GM23338 (cell line): Measurements from ENCODE around the gene HNRNPA2B1. TPM values are rescaled to one million over a fixed set of nuclear protein-coding genes. Genes with fewer than 3 reads are reported as not detected.
"Not testable (repeated sequence)": the region's sequence is repeated elsewhere in the genome, so short reads cannot be mapped to it uniquely, and the experiment has no call there.

Experiments used
- ATAC-seq: fragments of 200-7000 bp; cut with Tn5 transposase; 3 replicates; pipeline ENCODE4 v1.9.1; 2020
- DNase-seq: peaks from one replicate; pipeline ENCODE4 v3.0.0-alpha.2; 2015; ENCODE audit warnings: low spot score
- H2AFZ ChIP-seq: fragments of 200-600 bp; sonication (generic); 2 replicates; pipeline ENCODE4 v1.8.0; 2016; ENCODE audit warnings: antibody characterized with exemption, mild to moderate bottlenecking, moderate library complexity
- H3F3A ChIP-seq: fragments of 200-600 bp; sonication (generic); replicated peaks from 2 replicates; pipeline ENCODE4 v1.8.0; 2017; ENCODE audit warnings: antibody characterized with exemption, mixed run types, low read depth
- H3K27ac ChIP-seq: fragments of 200-600 bp; sonication (generic); 2 replicates; pipeline ENCODE4 v1.6.1; 2016; ENCODE audit warnings: low read depth
- H3K27me3 ChIP-seq: fragments of 200-600 bp; sonication (generic); 2 replicates; pipeline ENCODE4 v1.8.0; 2016; ENCODE audit warnings: mild to moderate bottlenecking, mixed run types, moderate library complexity; ENCODE audit not compliant: insufficient read depth
- H3K36me3 ChIP-seq: fragments of 200-600 bp; sonication (generic); 2 replicates; pipeline ENCODE4 v1.8.0; 2016; ENCODE audit warnings: mild to moderate bottlenecking; ENCODE audit not compliant: insufficient read depth
- H3K4me1 ChIP-seq: fragments of 200-600 bp; sonication (generic); 2 replicates; pipeline ENCODE4 v1.8.0; 2016; ENCODE audit warnings: mild to moderate bottlenecking, moderate library complexity; ENCODE audit not compliant: insufficient read depth
- H3K4me2 ChIP-seq: fragments of 200-600 bp; sonication (generic); 2 replicates; pipeline ENCODE4 v1.7.1; 2017; ENCODE audit warnings: mixed run types
- H3K4me3 ChIP-seq: fragments of 200-600 bp; sonication (generic); 2 replicates; pipeline ENCODE4 v1.6.1; 2016; ENCODE audit warnings: mixed run types
- H3K79me2 ChIP-seq: fragments of 200-600 bp; sonication (generic); replicated peaks from 2 replicates; pipeline ENCODE4 v1.8.0; 2017; ENCODE audit warnings: mild to moderate bottlenecking; ENCODE audit not compliant: insufficient read depth
- H3K9me2 ChIP-seq: fragments of 200-600 bp; sonication (generic); 2 replicates; pipeline ENCODE4 v1.8.0; 2017; ENCODE audit not compliant: insufficient read depth
- H4K20me1 ChIP-seq: fragments of 200-600 bp; sonication (generic); replicated peaks from 2 replicates; pipeline ENCODE4 v1.8.0; 2017; ENCODE audit warnings: mild to moderate bottlenecking; ENCODE audit not compliant: insufficient read depth
- H3K27ac Mint-ChIP-seq: 2 replicates; pipeline ENCODE4 v1.8.0; 2020; ENCODE audit warnings: inconsistent platforms, mild to moderate bottlenecking, moderate library complexity, mixed read lengths
- H3K27me3 Mint-ChIP-seq: 3 replicates; pipeline ENCODE4 v1.8.0; 2022; ENCODE audit warnings: low read depth, mild to moderate bottlenecking, moderate library complexity, mixed read lengths, inconsistent platforms; ENCODE audit not compliant: insufficient read depth, poor library complexity
- H3K36me3 Mint-ChIP-seq: 3 replicates; pipeline ENCODE4 v1.8.0; 2021; ENCODE audit warnings: low read depth, mild to moderate bottlenecking, inconsistent platforms, moderate library complexity, mixed read lengths
- H3K4me1 Mint-ChIP-seq: 3 replicates; pipeline ENCODE4 v1.8.0; 2020; ENCODE audit warnings: mild to moderate bottlenecking, inconsistent platforms, mixed read lengths
- H3K4me3 Mint-ChIP-seq: 3 replicates; pipeline ENCODE4 v1.8.0; 2021; ENCODE audit warnings: moderate library complexity, mild to moderate bottlenecking, inconsistent platforms, mixed read lengths
- H3K9me3 Mint-ChIP-seq: 3 replicates; pipeline ENCODE4 v1.8.0; 2020; ENCODE audit warnings: moderate library complexity, mild to moderate bottlenecking, inconsistent platforms, mixed read lengths
- CREB1 ChIP-seq: fragments of 250-450 bp; sonication (Bioruptor Pico); IDR thresholded peaks from 2 replicates; pipeline ENCODE4 v1.5.0; 2020; ENCODE audit warnings: low read depth, mild to moderate bottlenecking, moderate library complexity
- EZH2 ChIP-seq: fragments of 200-600 bp; sonication (generic); IDR thresholded peaks from one replicate; pipeline ENCODE4 v1.8.0; 2017; ENCODE audit warnings: antibody characterized with exemption, mild to moderate bottlenecking, low read depth; ENCODE audit not compliant: unreplicated experiment
- EZH2phosphoT487 ChIP-seq: fragments of 200-600 bp; sonication (generic); IDR thresholded peaks from one replicate; pipeline ENCODE4 v1.8.1; 2018; ENCODE audit warnings: antibody characterized with exemption; ENCODE audit not compliant: unreplicated experiment
- JUNB ChIP-seq: IDR thresholded peaks from one replicate; pipeline ENCODE4 v1.6.1; 2016; ENCODE audit warnings: antibody characterized with exemption; ENCODE audit not compliant: unreplicated experiment
- NANOG ChIP-seq: IDR thresholded peaks from 2 replicates; pipeline ENCODE4 v1.6.1; 2016; ENCODE audit warnings: antibody characterized with exemption, borderline replicate concordance
- STAT1 ChIP-seq: IDR thresholded peaks from one replicate; pipeline ENCODE4 v1.6.1; 2016; ENCODE audit warnings: antibody characterized with exemption; ENCODE audit not compliant: unreplicated experiment
- ZNF114 ChIP-seq: fragments of 250-450 bp; sonication (Bioruptor Pico); IDR thresholded peaks from 2 replicates; pipeline ENCODE4 v1.5.0; 2020; ENCODE audit warnings: mild to moderate bottlenecking, moderate library complexity
- ZNF331 ChIP-seq: fragments of 250-450 bp; sonication (Bioruptor Pico); IDR thresholded peaks from 2 replicates; pipeline ENCODE4 v1.5.0; 2020; ENCODE audit warnings: low read depth, mild to moderate bottlenecking, moderate library complexity
- polyA plus RNA-seq: library from polyadenylated mRNA; unstranded; fragments of >200 nt; fragmentation: Nextera tagmentation; extraction: Ambion mirVana; gene quantifications from 2 replicates; pipeline ENCODE4 v1.2.1, GENCODE V29; 2016
- total RNA-seq: library from RNA; depleted of rRNA; stranded (reverse); fragments of >200 nt; shearing (Covaris generic); gene quantifications from 2 replicates; pipeline ENCODE4 v1.2.3, GENCODE V29; 2014
- TF ChIP-seq, protein P1 (sequence below): IDR thresholded peaks from one replicate; pipeline ENCODE4 v1.6.1; 2018; ENCODE audit warnings: antibody characterized with exemption; ENCODE audit not compliant: unreplicated experiment
- TF ChIP-seq, protein P2 (sequence below): IDR thresholded peaks from 2 replicates; pipeline ENCODE4 v1.6.1; 2016; ENCODE audit warnings: antibody characterized with exemption
- TF ChIP-seq, protein P3 (sequence below), 2 experiments: fragments of 200-600 bp in 1 of 2; sonication (generic) in 1 of 2; conservative IDR thresholded peaks; 2 replicates each; pipeline versions ENCODE4 v1.5.1 to v1.6.1; 2016 to 2017; ENCODE audit warnings: antibody characterized with exemption in 2 of 2, low read depth in 2 of 2, mild to moderate bottlenecking in 2 of 2, moderate library complexity in 1 of 2

Gene HNRNPA2B1
- total and polyA plus RNA-seq, 2 experiments from 2014 or later, result 602 to 1,577 TPM

DNA sequence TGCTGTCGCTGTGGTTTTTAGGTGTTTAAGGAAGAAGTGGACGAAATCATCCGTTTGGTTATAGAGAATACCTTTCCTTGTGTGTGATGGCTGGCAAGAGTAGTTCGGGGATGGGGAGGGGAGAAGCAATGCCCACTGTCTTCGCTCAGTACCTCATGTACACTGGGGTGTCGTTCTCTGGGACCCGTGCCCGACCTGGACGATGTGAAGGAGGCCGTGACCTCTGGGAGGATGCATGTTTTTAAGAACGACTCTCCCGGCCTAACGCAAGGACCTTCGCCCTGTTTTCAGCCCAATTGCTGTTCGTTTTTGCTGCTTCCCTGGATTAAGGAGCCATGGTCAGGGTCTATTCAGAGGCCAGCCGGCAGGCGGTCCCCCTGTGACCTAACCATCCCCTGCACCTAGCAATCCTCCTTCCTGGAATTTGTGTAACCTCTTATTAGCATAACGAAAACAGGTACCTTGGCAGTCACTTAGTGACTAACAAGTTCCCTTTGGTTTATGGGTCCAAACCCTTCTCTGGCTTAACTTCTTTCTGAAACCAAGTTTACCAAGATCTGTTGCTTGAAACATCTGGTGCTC lies 47.2 kb downstream of the HNRNPA2B1 start (continued):
- TF ChIP-seq, protein P1, sequence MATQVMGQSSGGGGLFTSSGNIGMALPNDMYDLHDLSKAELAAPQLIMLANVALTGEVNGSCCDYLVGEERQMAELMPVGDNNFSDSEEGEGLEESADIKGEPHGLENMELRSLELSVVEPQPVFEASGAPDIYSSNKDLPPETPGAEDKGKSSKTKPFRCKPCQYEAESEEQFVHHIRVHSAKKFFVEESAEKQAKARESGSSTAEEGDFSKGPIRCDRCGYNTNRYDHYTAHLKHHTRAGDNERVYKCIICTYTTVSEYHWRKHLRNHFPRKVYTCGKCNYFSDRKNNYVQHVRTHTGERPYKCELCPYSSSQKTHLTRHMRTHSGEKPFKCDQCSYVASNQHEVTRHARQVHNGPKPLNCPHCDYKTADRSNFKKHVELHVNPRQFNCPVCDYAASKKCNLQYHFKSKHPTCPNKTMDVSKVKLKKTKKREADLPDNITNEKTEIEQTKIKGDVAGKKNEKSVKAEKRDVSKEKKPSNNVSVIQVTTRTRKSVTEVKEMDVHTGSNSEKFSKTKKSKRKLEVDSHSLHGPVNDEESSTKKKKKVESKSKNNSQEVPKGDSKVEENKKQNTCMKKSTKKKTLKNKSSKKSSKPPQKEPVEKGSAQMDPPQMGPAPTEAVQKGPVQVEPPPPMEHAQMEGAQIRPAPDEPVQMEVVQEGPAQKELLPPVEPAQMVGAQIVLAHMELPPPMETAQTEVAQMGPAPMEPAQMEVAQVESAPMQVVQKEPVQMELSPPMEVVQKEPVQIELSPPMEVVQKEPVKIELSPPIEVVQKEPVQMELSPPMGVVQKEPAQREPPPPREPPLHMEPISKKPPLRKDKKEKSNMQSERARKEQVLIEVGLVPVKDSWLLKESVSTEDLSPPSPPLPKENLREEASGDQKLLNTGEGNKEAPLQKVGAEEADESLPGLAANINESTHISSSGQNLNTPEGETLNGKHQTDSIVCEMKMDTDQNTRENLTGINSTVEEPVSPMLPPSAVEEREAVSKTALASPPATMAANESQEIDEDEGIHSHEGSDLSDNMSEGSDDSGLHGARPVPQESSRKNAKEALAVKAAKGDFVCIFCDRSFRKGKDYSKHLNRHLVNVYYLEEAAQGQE, result no peak
- TF ChIP-seq, protein P2, sequence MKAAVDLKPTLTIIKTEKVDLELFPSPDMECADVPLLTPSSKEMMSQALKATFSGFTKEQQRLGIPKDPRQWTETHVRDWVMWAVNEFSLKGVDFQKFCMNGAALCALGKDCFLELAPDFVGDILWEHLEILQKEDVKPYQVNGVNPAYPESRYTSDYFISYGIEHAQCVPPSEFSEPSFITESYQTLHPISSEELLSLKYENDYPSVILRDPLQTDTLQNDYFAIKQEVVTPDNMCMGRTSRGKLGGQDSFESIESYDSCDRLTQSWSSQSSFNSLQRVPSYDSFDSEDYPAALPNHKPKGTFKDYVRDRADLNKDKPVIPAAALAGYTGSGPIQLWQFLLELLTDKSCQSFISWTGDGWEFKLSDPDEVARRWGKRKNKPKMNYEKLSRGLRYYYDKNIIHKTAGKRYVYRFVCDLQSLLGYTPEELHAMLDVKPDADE, result no peak
- TF ChIP-seq ZNF114 (no peak), EZH2phosphoT487 (no peak), EZH2 (no peak), STAT1 (no peak), JUNB (no peak), NANOG (no peak), ZNF331 (no peak), CREB1 (no peak)
- TF ChIP-seq, protein P3, sequence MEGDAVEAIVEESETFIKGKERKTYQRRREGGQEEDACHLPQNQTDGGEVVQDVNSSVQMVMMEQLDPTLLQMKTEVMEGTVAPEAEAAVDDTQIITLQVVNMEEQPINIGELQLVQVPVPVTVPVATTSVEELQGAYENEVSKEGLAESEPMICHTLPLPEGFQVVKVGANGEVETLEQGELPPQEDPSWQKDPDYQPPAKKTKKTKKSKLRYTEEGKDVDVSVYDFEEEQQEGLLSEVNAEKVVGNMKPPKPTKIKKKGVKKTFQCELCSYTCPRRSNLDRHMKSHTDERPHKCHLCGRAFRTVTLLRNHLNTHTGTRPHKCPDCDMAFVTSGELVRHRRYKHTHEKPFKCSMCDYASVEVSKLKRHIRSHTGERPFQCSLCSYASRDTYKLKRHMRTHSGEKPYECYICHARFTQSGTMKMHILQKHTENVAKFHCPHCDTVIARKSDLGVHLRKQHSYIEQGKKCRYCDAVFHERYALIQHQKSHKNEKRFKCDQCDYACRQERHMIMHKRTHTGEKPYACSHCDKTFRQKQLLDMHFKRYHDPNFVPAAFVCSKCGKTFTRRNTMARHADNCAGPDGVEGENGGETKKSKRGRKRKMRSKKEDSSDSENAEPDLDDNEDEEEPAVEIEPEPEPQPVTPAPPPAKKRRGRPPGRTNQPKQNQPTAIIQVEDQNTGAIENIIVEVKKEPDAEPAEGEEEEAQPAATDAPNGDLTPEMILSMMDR (conservative IDR thresholded peaks at IDR 0.05; ENCODE audit: low read depth in 2 of 2), result no peak; a peak in 1 of 4 replicates

DNA sequence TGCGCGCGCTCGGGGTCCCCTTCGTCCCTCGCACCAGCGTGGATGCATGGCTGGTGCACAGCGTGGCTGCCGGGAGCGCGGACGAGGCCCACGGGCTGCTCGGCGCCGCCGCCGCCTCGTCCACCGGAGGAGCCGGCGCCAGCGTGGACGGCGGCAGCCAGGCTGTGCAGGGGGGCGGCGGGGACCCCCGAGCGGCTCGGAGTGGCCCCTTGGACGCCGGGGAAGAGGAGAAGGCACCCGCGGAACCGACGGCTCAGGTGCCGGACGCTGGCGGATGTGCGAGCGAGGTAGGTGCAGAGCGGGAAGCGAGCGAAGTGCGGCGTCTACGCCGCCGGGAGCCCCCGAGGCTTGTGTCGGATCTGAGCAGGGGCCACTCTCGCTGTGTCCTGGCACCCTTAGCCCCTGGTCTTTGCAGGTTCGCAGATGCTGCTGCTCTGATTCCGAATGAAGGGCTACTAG lies 47.7 kb downstream of the HNRNPA2B1 start:
- not testable (repeated sequence) for H3K9me3 Mint-ChIP-seq, H3K27me3 ChIP-seq, H2AFZ ChIP-seq, H3K36me3 ChIP-seq, H3K9me2 ChIP-seq
- peaks cover 16% of the 10 kb centered on the region for H3K27me3 Mint-ChIP-seq
- peak; percentile 37 for DNase-seq
- Histone ChIP-seq H3K4me3 (peak overlapping the region; percentile 51), H3F3A (peaks cover 15% of the 10 kb centered on the region; the same call in 1 of the 2 replicates), H3K4me1 (peaks cover 57% of the 10 kb centered on the region), H4K20me1 (peaks cover 15% of the 10 kb centered on the region), H3K27ac (peak overlapping the region; percentile 97), H3K79me2 (peaks cover 48% of the 10 kb centered on the region), H3K4me2 (peak overlapping the region; percentile 76)
- H3K36me3 Mint-ChIP-seq, result peaks cover 32% of the 10 kb centered on the region
- ATAC-seq, result peak; percentile 12
- H3K27ac Mint-ChIP-seq, result peak overlapping the region; percentile 96
- peak overlapping the region; percentile 99 for H3K4me3 Mint-ChIP-seq
- peaks cover 52% of the 10 kb centered on the region for H3K4me1 Mint-ChIP-seq
